Measurements from ENCODE around the gene VPS33B.

VPS33B gene

GRCh38 chr15:91022075-91022831 is at the start of gene VPS33B:
Gene VPS33B (minus strand): TSS chr15:91022594. CDS start chr15:91022249, 345 bp downstream.
- Histone ChIP-seq H3K79me2 (ENCODE audit: low read length) (peaks cover 22% of the 10 kb centered on the region), H3K27ac (ENCODE audit: low read length) (peak within 1 kb of the TSS; percentile 20; the same call in 1 of the 2 replicates)

DNA sequence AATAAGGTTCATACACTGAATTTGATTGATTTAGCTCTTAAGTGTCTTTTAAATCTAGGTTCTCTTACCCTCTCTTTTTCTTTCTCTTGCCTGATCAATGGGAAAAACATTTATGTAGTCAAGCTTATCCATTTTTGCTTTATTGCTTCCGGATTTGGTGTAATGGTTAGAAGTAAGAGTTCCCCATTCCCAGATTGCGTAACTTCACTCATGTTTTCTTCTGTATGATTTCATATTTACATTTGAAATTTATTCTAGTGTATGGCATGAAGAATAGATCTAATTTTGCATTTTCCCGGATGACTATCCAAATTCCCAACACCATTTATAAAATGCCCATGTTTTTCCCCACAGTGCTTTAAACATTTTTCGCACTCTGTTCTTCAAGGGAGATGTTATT is 49.8 kb upstream of the VPS33B start:
- Histone ChIP-seq H3K9ac (ENCODE audit: low read length) (no peak overlapping the region), H3K79me2 (ENCODE audit: low read length) (no peaks in the 10 kb centered on the region), H3K27ac (ENCODE audit: low read length) (no peak overlapping the region), H3K4me3 (ENCODE audit: low read length) (no peak overlapping the region), H2AFZ (ENCODE audit: low read depth, low read length) (no peak overlapping the region), H3K9me3 (ENCODE audit: insufficient read depth, low read length) (no peaks in the 10 kb centered on the region), H3K36me3 (replicated peaks; ENCODE audit: low read depth, low read length) (no peaks in the 10 kb centered on the region), H3K4me1 (ENCODE audit: low read length) (no peaks in the 10 kb centered on the region), H3K27me3 (ENCODE audit: low read depth, low read length) (peaks cover 14% of the 10 kb centered on the region; the same call in 1 of the 2 replicates), H3K4me2 (ENCODE audit: low read length) (no peak overlapping the region), H4K20me1 (ENCODE audit: insufficient read depth, low read length) (no peaks in the 10 kb centered on the region)
- TF ChIP-seq, protein P1, sequence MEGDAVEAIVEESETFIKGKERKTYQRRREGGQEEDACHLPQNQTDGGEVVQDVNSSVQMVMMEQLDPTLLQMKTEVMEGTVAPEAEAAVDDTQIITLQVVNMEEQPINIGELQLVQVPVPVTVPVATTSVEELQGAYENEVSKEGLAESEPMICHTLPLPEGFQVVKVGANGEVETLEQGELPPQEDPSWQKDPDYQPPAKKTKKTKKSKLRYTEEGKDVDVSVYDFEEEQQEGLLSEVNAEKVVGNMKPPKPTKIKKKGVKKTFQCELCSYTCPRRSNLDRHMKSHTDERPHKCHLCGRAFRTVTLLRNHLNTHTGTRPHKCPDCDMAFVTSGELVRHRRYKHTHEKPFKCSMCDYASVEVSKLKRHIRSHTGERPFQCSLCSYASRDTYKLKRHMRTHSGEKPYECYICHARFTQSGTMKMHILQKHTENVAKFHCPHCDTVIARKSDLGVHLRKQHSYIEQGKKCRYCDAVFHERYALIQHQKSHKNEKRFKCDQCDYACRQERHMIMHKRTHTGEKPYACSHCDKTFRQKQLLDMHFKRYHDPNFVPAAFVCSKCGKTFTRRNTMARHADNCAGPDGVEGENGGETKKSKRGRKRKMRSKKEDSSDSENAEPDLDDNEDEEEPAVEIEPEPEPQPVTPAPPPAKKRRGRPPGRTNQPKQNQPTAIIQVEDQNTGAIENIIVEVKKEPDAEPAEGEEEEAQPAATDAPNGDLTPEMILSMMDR (IDR thresholded peaks at IDR 0.05; ENCODE audit: low read depth, low read length) = no peak
- TF ChIP-seq EZH2phosphoT487 (IDR thresholded peaks at IDR 0.05; ENCODE audit: low read depth) = no peak

More at GRCh38 chr15:91022075-91022831, at the start of gene VPS33B:
- no peaks in the 10 kb centered on the region for H3K27me3 ChIP-seq (ENCODE audit: low read depth, low read length)
- no peaks in the 10 kb centered on the region for H3K9me3 ChIP-seq (ENCODE audit: insufficient read depth, low read length)
- H3K36me3 ChIP-seq (replicated peaks; ENCODE audit: low read depth, low read length) = no peaks in the 10 kb centered on the region
- H3K4me2 ChIP-seq (ENCODE audit: low read length) = peak within 1 kb of the TSS; percentile 100
- H3K4me3 ChIP-seq (ENCODE audit: low read length) = peak within 1 kb of the TSS; percentile 96
- peak within 1 kb of the TSS; percentile 90 for H2AFZ ChIP-seq (ENCODE audit: low read depth, low read length)
- peak within 1 kb of the TSS; percentile 90 for H3K9ac ChIP-seq (ENCODE audit: low read length)
- peaks cover 16% of the 10 kb centered on the region for H3K4me1 ChIP-seq (ENCODE audit: low read length)
- no peaks in the 10 kb centered on the region; the same call in none of the 2 replicates for H4K20me1 ChIP-seq (ENCODE audit: insufficient read depth, low read length)
- TF ChIP-seq, protein P1 (IDR thresholded peaks at IDR 0.05; ENCODE audit: low read depth, low read length) = no peak
- TF ChIP-seq EZH2phosphoT487 (IDR thresholded peaks at IDR 0.05; ENCODE audit: low read depth) = no peak

DNA sequence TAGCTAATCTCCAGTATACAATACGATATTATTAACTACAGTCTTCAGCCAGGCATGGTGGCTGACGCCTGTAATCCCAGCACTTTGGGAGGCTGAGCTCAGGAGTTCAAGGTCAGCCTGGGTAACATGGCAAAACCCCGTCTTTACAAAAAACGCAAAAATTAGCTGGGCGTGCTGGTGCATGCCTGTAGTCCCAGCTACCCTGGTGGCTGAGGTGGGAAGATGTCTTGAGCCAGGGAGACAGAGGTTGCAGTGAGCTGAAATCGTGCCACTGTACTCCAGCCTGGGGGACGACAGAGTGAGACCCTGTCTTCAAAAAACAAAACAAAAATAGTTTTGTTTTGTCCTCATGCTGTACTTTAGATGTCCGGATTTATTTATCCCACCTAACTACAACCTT is 48.5 kb upstream of the VPS33B start:
- Histone ChIP-seq H2AFZ (ENCODE audit: low read depth, low read length) (no peak overlapping the region), H3K4me1 (ENCODE audit: low read length) (no peaks in the 10 kb centered on the region), H4K20me1 (ENCODE audit: insufficient read depth, low read length) (no peaks in the 10 kb centered on the region), H3K9me3 (ENCODE audit: insufficient read depth, low read length) (no peaks in the 10 kb centered on the region), H3K4me2 (ENCODE audit: low read length) (no peak overlapping the region), H3K9ac (ENCODE audit: low read length) (no peak overlapping the region), H3K27ac (ENCODE audit: low read length) (no peak overlapping the region), H3K4me3 (ENCODE audit: low read length) (no peak overlapping the region), H3K27me3 (ENCODE audit: low read depth, low read length) (peaks cover 14% of the 10 kb centered on the region; the same call in 1 of the 2 replicates), H3K36me3 (replicated peaks; ENCODE audit: low read depth, low read length) (no peaks in the 10 kb centered on the region), H3K79me2 (ENCODE audit: low read length) (no peaks in the 10 kb centered on the region)
- TF ChIP-seq, protein P1 (IDR thresholded peaks at IDR 0.05; ENCODE audit: low read depth, low read length) = no peak
- no peak for TF ChIP-seq EZH2phosphoT487 (IDR thresholded peaks at IDR 0.05; ENCODE audit: low read depth)

GRCh38 chr15:91068966-91069365 is 46.6 kb upstream of the VPS33B start:
- no peak overlapping the region for H3K4me3 ChIP-seq (ENCODE audit: low read length)
- H4K20me1 ChIP-seq (ENCODE audit: insufficient read depth, low read length) = no peaks in the 10 kb centered on the region
- H3K4me2 ChIP-seq (ENCODE audit: low read length) = no peak overlapping the region
- peaks cover 16% of the 10 kb centered on the region; the same call in 1 of the 2 replicates for H3K27me3 ChIP-seq (ENCODE audit: low read depth, low read length)
- no peaks in the 10 kb centered on the region for H3K36me3 ChIP-seq (replicated peaks; ENCODE audit: low read depth, low read length)
- H3K4me1 ChIP-seq (ENCODE audit: low read length) = no peaks in the 10 kb centered on the region
- H3K9ac ChIP-seq (ENCODE audit: low read length) = no peak overlapping the region
- H3K79me2 ChIP-seq (ENCODE audit: low read length) = no peaks in the 10 kb centered on the region
- no peak overlapping the region for H3K27ac ChIP-seq (ENCODE audit: low read length)
- H2AFZ ChIP-seq (ENCODE audit: low read depth, low read length) = no peak overlapping the region
- no peak for TF ChIP-seq EZH2phosphoT487 (IDR thresholded peaks at IDR 0.05; ENCODE audit: low read depth)
- TF ChIP-seq, protein P1 (IDR thresholded peaks at IDR 0.05; ENCODE audit: low read depth, low read length) = peak; percentile 15; the same call in 1 of the 2 replicates
- no peaks in the 10 kb centered on the region for H3K9me3 ChIP-seq (ENCODE audit: insufficient read depth, low read length)
